GM20431 (cell line): Measurements from ENCODE around the gene CFAP45.

Source experiments
- in situ Hi-C: fragments of 300-500 bp; cut with MseI, MboI; formaldehyde crosslinking; loops from one replicate; pipeline ENCODE4 v1.15.0; 2020; ENCODE audit warnings: low sequenced_read_pairs; ENCODE audit not compliant: unreplicated experiment

The CFAP45 gene

DNA sequence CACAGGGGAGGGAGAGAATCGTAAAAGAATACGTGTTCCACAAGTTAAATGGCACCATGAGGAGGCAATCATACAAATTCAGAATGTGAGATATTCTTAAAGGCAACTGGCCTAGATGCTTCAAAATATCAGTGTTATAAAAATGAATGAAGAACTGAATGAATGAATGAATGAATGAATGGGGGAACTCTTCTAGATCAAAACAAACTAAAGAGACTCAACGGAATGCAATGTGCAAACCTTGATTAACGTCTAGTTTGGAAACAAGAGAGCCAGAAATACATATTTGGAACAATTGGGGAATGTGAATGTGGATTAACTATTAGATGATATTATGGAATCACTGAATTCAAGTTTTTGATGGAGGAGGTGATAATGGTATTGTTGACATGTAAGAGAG, 16.8 kb downstream of the CFAP45 start:
- in situ Hi-C loops = no loop called here

GRCh38 chr1:159882527-159882862, 17.5 kb downstream of the CFAP45 start:
- in situ Hi-C loops = no loop called here

DNA sequence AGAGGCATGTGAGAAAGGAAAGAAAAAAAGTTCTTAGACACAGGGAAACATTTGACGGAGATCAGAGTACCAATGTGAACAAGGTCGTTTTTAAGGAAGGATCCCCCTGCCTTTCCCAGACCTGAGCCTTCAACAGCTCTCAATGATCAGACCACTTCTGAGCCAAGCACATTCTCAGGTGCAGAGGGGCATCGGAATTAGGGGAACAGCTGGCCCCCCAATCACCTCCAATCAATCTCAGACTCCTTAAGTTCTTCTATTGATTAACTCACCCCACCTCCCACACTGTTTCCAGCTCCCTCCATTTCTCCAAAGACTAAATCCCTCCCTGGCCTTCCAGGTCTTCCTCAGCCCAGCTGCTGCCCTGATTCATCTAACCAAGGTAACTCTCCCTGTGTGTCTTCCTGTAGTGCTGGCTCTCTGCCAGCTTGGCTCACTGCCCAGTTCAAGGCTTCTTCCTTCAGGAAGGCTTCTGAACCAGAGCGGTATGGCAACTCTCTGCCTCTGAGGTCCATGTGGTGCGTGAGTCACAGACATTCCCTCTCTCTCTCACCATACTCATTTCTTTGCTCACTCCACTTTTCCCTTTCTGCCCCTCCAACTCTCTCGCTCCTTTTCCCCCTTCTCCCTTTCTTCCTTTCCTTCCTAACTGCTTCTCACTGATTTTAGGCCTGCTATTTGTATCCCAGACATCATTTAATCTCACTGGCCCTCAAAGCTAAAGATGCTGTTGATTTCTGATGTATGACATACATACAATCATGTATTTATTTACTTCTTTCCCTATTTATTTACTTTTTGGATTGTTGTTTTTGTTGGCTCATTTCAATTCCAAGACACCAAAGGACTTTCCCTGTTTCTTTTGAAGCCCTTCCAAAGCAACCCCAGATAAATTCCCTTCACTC, 18.1 kb downstream of the CFAP45 start:
- in situ Hi-C loops = no loop called here

- in situ Hi-C loops = no loop called here
These were observed 19.5 kb downstream of the CFAP45 start for GRCh38 chr1:159880430-159880829.

GRCh38 chr1:159879977-159880376, 20.0 kb downstream of the CFAP45 start:
- in situ Hi-C loops = no loop called here

DNA sequence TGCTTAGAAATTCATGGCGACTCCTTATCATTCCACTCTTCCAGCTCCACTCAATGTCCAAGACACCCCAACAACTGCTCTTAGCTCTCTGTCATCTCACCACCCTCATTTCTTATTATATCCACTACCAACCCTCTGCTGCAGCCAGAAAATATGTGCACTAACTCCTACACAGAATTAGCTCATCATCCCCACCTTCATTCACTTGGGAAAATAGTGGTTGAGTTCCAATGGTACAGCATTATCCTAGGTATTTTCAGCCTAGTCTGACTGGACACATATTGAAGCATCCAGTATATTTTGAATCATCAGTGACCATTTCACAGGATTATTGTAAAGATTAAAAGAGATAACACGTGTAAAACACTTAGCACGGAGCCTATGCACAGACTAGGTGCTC, 20.8 kb downstream of the CFAP45 start:
- in situ Hi-C loops = no loop called here

DNA sequence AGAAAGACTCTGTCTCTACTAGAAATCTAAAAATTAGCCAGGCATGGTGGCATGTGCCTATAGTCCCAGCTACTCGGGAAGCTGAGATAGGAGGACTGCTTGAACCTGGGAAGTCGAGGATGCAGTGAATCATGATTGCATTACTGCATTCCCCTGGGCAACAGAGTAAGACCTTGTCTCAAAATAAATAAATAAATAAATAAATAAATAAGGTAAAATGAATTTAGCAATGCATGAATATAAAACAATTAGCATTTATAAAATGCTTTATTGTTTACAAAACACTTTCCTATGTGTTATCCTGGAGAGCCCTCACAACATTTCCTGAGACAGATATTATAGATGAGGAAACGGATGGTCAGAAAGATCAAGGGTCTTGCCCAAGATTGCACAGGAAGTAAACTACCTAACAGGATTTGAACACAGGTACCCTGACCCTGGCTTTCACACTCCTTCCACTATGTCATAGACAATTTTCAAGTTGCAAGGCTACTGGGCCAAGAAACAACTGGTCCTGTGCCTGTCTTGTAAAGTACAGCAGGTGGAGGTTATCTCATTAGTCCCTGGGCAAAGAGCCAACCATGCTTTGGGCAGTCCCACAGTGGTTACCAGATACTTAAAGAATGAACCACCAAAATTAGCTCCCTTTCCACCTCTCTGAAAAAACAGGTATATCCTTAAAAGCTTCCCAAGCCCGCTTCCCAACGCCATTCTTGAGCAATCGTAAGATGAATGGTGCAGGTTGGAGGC, 22.1 kb downstream of the CFAP45 start:
- in situ Hi-C loops = no loop called here

GRCh38 chr1:159873530-159874143, 26.3 kb downstream of the CFAP45 start:
- in situ Hi-C loops = no loop called here

DNA sequence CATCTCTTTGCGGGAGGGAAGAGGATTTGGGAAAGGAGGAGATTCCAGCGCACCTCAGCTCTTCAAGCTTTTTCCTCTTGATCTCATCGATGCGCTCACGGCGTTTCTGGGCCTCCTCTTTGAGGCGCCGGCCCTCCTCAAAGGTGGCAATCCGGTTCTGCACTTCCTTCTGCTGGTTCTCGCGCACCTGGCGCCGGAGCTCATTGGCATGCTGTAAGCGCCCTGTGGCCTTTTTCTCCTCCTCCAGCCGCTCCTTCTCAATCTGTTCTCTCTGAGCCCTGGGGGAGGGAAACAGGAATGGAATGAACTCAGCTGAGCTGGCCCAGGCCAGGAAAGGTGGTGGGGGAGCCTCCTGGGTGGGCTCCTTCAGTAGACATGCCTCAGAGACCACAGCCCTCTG, 27.1 kb downstream of the CFAP45 start:
- in situ Hi-C loops = no loop called here

GRCh38 chr1:159870704-159871103, 29.3 kb downstream of the CFAP45 start:
- in situ Hi-C loops = no loop called here

GRCh38 chr1:159869607-159870006, 30.4 kb downstream of the CFAP45 start:
- in situ Hi-C loops = no loop called here

- in situ Hi-C loops = no loop called here
These were observed 30.8 kb downstream of the CFAP45 start for GRCh38 chr1:159869173-159869572.

DNA sequence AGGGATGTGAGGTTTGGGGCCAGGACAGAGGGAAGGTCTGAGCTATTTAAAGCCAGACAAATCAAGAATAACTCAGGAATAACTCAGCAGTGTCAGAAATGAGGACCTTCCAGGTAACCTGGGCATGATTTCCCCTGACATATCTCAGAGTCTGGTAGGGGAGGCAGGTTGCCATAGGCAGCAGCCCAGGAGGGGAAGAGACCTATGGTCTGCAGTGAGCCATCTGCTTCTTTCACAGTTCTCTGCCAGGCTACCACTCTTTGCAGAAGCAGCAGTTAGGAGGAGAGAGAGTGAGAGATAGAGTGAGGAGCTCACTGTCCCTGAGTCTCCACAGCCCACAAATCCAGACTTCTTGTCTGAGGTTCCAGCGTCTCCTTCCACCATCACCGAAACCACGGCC, 31.2 kb downstream of the CFAP45 start:
- in situ Hi-C loops = no loop called here

DNA sequence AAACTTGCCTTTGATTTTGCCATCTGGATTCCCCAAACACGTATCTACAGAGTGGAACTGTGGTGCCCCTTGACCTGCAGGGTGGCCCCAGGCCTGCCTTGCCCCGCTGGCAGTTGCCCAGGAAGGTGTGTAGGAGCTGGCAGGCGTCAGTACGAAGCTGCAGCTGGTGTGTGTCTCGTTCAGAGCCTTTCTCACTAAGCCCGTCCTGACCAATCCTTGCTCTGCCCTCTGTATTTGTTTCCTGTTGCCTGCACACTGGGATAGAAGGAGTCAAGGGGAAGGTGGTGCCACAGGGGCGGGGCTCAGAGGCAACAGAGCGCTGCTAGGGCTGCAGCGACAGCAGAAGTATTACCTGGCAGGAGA, 32.3 kb downstream of the CFAP45 start:
- in situ Hi-C loops = no loop called here

- in situ Hi-C loops = no loop called here
These were observed 32.9 kb downstream of the CFAP45 start for GRCh38 chr1:159866905-159867663.

- in situ Hi-C loops = no loop called here
These were observed 33.9 kb downstream of the CFAP45 start for GRCh38 chr1:159866066-159866465.

GRCh38 chr1:159864262-159864661, 35.7 kb downstream of the CFAP45 start:
- in situ Hi-C loops = no loop called here

- in situ Hi-C loops = no loop called here
These were observed 37.4 kb downstream of the CFAP45 start, which contains the start of gene VSIG8 for GRCh38 chr1:159862557-159862956. VSIG8 (minus strand) TSS chr1:159862657; CDS start chr1:159862521, 136 bp downstream.

DNA sequence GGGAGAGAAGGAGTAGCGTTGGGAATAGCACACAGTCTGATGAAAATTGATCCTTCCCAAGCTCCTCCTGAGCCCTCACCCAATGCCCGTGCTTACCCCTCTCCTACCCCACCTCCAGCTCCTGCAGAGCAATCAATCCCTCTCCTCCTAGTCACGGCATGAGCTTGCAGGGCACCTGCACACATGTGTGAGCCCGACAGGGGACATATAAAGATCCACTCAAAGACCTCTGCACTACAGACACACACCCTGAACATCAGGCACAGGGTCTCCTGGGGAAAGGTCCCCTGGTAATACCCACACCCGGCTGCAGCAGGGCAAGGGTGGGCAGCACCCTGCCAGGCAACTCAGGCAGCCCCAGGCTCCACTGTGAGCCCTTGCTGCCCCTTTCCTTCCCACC, 37.9 kb downstream of the CFAP45 start:
- in situ Hi-C loops = no loop called here

- in situ Hi-C loops = no loop called here
These were observed 38.7 kb downstream of the CFAP45 start for GRCh38 chr1:159861218-159861617.
